ENCODE data around the gene MCM3AP. TPM values are rescaled to one million over a fixed set of nuclear protein-coding genes. Genes with fewer than 3 reads are reported as not detected.

The MCM3AP gene
- total and polyA plus RNA-seq, 9 of the 15 experiments (the other 6 are each of a cell fraction or from before 2014, with no cell fraction given) = 6.5 to 179 (median 69.6) TPM

GRCh38 chr21:46203203-46203600, 82.2 kb downstream of the MCM3AP start:
- in situ Hi-C loops (cut with MboI) (no loop called here), intact Hi-C loops (cut with micrococcal nuclease) (no loop called here)
- WGBS (ENCODE audit: insufficient coverage, low coverage, missing lambda C conversion rate) = 97% methylated on average over 8 of the region's 8 CpGs
- BruUV-seq (replicated peaks) = no TSS peak
- Histone ChIP-seq H3K4me2 (ENCODE audit: insufficient read depth, low read length) (no peak overlapping the region), H3K27ac (ENCODE audit: extremely low read depth, low read depth, low read length) (no peak overlapping the region), H4K20me1 (replicated peaks; ENCODE audit: control insufficient read depth, insufficient read depth, low read length) (no peaks in the 10 kb centered on the region), H3K9me3 (replicated peaks; ENCODE audit: control insufficient read depth, insufficient read depth, low read depth, low read length) (no peaks in the 10 kb centered on the region), H3K9ac (ENCODE audit: insufficient read depth in 1 of 2, low read depth in 2 of 2, low read length in 2 of 2) (no peak overlapping the region), H3K27me3 (ENCODE audit: control insufficient read depth in 2 of 2, insufficient read depth in 2 of 2, low read length in 2 of 2) (no peaks in the 10 kb centered on the region), H3K4me3 (no peak overlapping the region), H2AFZ (ENCODE audit: low read depth, low read length) (no peak overlapping the region), H3K36me3 (ENCODE audit: control insufficient read depth, insufficient read depth, low read length) (peaks cover 88% of the 10 kb centered on the region), H3K79me2 (ENCODE audit: control insufficient read depth, insufficient read depth, low read length) (no peaks in the 10 kb centered on the region), H3K9me1 (ENCODE audit: control insufficient read depth, insufficient read depth, low read length) (no peaks in the 10 kb centered on the region), H3K4me1 (replicated peaks in 1 of 2; ENCODE audit: control insufficient read depth in 2 of 2, insufficient read depth in 2 of 2, low read length in 2 of 2) (peaks cover 0 to 12% of the 10 kb centered on the region in 2 experiments; a peak in 1 of 5 replicates)
- DNase-seq (ENCODE audit: extremely low read depth in 1 of 4, low spot score in 3 of 4) = no peak
- CTCF ChIA-PET (ENCODE audit: low intra/inter-chr PET ratio) = no interaction called here
- no peak for ATAC-seq
- FAIRE-seq = no peak
- TF ChIP-seq ZNF696 (CRISPR knock-in tag; conservative IDR thresholded peaks at IDR 0.05) (no peak), RBM15 (IDR thresholded peaks at IDR 0.05; ENCODE audit: insufficient read depth, low read length) (no peak), BCL6 (CRISPR knock-in tag; IDR thresholded peaks at IDR 0.05) (no peak), MIER1 (IDR thresholded peaks at IDR 0.05; ENCODE audit: low read depth) (no peak), CSDE1 (IDR thresholded peaks at IDR 0.05) (no peak), MEF2D (tag; conservative IDR thresholded peaks at IDR 0.05; ENCODE audit: low read depth) (no peak), RCOR1 (IDR thresholded peaks at IDR 0.05; ENCODE audit: borderline replicate concordance in 1 of 2, low read depth in 2 of 2, low read length in 2 of 2) (no peak), KDM2B (CRISPR knock-in tag; IDR thresholded peaks at IDR 0.05) (no peak), LEF1 (IDR thresholded peaks at IDR 0.05) (no peak), NCOA2 (IDR thresholded peaks at IDR 0.05; ENCODE audit: partially characterized antibody in 2 of 2) (no peak), PTBP1 (IDR thresholded peaks at IDR 0.05; ENCODE audit: low read depth, low read length) (no peak), POLR2A (conservative IDR thresholded peaks at IDR 0.05) (no peak), NKRF (IDR thresholded peaks at IDR 0.05; ENCODE audit: borderline replicate concordance) (no peak), RBFOX2 (IDR thresholded peaks at IDR 0.05; ENCODE audit: low read depth, low read length) (no peak), FOXJ3 (CRISPR knock-in tag; IDR thresholded peaks at IDR 0.05) (no peak), NEUROD1 (IDR thresholded peaks at IDR 0.05; ENCODE audit: borderline replicate concordance, low read depth, low read length, partially characterized antibody) (no peak), ZNF589 (CRISPR knock-in tag; IDR thresholded peaks at IDR 0.05; ENCODE audit: low read depth) (no peak)
- TF ChIP-seq, protein P1, sequence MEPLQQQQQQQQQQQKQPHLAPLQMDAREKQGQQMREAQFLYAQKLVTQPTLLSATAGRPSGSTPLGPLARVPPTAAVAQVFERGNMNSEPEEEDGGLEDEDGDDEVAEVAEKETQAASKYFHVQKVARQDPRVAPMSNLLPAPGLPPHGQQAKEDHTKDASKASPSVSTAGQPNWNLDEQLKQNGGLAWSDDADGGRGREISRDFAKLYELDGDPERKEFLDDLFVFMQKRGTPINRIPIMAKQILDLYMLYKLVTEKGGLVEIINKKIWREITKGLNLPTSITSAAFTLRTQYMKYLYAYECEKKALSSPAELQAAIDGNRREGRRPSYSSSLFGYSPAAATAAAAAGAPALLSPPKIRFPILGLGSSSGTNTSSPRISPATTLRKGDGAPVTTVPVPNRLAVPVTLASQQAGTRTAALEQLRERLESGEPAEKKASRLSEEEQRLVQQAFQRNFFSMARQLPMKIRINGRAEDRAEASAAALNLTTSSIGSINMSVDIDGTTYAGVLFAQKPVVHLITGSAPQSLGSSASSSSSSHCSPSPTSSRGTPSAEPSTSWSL (CRISPR knock-in tag; IDR thresholded peaks at IDR 0.05; ENCODE audit: borderline replicate concordance) = no peak
- TF ChIP-seq, protein P2, sequence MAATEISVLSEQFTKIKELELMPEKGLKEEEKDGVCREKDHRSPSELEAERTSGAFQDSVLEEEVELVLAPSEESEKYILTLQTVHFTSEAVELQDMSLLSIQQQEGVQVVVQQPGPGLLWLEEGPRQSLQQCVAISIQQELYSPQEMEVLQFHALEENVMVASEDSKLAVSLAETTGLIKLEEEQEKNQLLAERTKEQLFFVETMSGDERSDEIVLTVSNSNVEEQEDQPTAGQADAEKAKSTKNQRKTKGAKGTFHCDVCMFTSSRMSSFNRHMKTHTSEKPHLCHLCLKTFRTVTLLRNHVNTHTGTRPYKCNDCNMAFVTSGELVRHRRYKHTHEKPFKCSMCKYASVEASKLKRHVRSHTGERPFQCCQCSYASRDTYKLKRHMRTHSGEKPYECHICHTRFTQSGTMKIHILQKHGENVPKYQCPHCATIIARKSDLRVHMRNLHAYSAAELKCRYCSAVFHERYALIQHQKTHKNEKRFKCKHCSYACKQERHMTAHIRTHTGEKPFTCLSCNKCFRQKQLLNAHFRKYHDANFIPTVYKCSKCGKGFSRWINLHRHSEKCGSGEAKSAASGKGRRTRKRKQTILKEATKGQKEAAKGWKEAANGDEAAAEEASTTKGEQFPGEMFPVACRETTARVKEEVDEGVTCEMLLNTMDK (IDR thresholded peaks at IDR 0.05; ENCODE audit: borderline replicate concordance, insufficient read depth, low read depth, low read length, poor library complexity, severe bottlenecking) = no peak
- POLR2A ChIA-PET = interaction anchor here (1.0 kb wide), 1 partner anchor 27 kb away, joined by 3 read pairs; no protein-coding TSS in a partner anchor

Measured in K562 (cell line).